A172 (cell line): ENCODE results near the gene GLDN. TPM values are rescaled to one million over a fixed set of nuclear protein-coding genes. Genes with fewer than 3 reads are reported as not detected.
"Not testable (repeated sequence)": the region's sequence is repeated elsewhere in the genome, so short reads cannot be mapped to it uniquely, and the experiment has no call there.

Experiments
- DNase-seq: peaks from one replicate; pipeline ENCODE4 v3.0.0-alpha.2; 2015; ENCODE audit warnings: low spot score
- total RNA-seq: library from RNA; depleted of rRNA; stranded (reverse); fragments of >200 nt; shearing (Covaris generic); gene quantifications from 2 replicates; pipeline ENCODE4 v1.2.3, GENCODE V29; 2014; rRNA removed

GLDN gene
- total RNA-seq, 1 experiment from 2014 or later: 0.57 TPM

DNA sequence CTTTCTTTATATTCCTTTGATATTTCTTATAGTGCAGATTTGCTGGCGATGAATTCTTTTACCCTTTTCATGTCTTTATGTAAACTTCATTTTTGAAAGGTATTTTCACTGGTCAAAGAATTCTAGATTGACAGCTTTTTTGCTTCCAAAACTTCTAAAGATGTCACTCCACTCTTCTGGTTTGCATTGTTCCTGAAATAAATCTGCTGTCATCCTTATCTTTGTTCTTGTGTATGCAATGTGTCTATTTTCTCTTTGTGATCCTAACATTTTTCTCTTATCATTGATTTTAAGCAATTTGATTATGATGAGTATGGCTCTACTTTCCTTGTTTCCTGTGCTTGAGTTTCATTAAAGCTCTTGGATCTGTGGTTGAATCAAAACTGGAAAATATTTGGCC is 103.4 kb downstream of the GLDN start:
- no peak for DNase-seq

DNA sequence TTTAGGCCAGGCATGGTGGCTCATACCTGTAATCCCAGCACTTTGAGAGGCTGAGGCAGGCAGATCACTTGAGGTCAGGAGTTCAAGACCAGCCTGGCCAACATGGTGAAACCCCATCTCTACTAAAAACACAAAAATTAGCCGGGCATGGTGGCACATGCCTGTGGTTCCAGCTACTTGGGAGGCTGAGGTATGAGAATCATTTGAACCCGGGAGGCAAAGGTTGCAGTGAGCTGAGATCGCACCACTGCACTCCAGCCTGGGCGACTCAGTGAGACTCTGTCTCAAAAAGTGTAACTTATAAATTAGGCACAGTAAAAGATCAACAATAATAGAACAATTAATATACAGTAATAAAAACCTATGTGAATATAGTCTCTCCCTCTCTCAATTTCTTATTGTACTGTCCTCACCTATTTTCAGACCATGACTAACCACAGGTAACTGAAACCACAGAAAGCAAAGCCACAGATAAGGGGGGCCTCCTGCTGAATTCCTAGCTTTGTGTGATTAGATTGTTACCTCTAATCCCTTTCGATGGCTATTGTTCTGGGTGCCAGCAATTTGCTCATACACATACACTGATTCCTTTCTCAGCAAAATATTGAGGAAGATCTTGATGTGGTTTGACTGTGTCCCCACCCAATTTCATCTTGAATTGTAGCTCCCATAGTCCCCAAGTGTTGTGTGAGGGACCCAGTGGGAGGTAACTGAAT is 104.7 kb downstream of the GLDN start:
- DNase-seq: not testable (repeated sequence)

DNA sequence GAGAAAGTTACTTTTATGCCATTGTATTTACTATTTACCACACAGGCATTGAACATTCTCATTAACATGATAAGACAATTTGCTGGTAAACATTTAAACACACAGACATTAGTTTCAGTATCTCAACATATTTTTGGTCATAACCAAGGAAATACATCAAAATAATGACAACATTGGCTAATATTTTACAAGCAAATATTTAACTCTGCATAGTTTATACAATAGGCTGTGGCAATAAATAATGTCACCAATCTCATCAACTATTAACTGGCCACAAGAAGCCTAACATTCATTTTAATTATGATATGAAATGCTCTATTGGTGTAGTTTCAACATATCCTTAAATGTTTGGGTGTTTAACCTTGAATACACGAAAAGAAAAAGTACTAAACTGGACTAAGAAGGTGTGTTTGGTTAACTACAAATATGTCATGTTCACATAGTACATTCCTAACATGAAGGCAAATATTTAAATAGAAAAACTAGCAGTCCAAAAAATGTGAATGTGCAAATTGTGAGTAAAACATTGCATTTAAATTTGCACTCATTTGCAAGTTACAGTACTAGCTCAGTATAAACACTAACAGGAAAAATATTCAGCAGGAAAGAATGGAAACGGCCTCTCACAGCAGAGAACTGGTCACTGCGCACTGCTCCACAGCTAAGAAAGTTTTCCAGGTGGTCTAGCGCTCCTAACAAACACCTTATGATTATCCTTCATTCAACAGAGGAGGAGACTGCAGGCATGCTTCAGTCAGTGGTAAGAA is 106.6 kb downstream of the GLDN start:
- DNase-seq: no peak

DNA sequence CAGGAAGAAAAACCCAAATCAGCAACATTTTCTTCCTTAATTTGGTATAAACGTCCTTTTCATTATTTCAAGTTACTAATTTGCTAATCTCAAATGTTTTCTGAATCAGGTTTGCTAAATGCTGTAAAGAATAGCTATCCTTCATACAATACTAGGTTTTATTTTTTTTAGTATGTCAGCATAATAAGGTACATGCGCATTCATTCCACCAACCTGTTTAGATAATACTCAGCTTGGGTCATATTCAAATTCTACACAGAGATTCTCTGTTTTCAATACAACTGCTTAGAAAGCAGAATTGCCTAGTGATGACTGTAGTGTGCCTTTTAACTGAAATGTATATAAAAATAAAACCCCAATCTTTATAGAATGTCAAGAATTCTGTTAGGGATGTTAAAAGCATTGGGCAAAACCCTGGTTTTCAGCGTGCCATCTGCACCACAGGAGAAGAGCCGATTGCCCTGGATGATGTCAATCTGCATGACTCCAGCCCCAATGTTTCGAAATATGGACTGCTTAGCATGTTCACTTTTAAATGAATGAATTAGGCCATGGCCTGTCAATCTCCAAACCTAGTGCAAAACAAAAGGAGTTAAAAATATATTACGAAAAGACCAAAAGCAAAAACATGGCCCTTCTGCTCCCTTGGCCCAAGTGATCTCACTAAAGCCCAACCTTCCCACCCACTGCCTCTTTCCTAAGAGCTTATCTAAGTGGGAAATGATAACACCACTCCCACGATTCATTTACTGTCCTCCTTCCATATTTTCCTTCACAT is 107.4 kb downstream of the GLDN start:
- DNase-seq: no peak

DNA sequence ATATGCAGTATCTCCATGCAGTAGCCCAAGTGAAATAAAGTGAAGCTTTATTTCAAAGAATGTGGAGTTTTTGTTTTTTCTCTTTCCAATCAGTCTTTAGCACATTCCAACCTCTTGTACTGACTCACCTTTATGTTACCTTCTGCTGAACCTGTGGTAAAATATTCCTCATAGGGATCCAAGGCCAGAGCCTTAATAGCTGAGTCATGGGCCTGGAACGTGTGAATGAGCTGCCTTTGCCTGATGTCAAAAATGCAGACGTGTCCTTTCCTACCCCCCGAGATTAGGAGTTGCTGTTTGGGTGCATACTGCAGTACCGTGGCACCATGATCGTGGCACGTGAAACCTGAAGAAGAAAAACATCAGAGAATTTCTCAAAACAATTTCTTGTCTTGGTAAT is 108.5 kb downstream of the GLDN start:
- DNase-seq: peak; percentile 13

Other genes with a start within 250 kb of the GLDN start
- gene TNFAIP8L3, start 246.7 kb upstream of the GLDN start, total RNA-seq: 0.07 TPM in 1 of 2 replicates, not detected in the other
- not detected in 2 replicates for gene CYP19A1, start 3.1 kb upstream of the GLDN start, total RNA-seq